ENCODE results near the gene TOR2A.

TOR2A gene

GRCh38 chr9:127741831-127742434 lies 6.8 kb upstream of the TOR2A start:
- no peak for DNase-seq

- DNase-seq, result no peak
These were observed 4.7 kb upstream of the TOR2A start for GRCh38 chr9:127739614-127740330.

GRCh38 chr9:127738666-127739065 lies 3.6 kb upstream of the TOR2A start:
- no peak for DNase-seq

GRCh38 chr9:127735530-127736185 lies 564 bp upstream of the TOR2A start:
- DNase-seq, result no peak

GRCh38 chr9:127734247-127734746 lies 797 bp downstream of the TOR2A start:
- DNase-seq, result peak in 1 of 2 experiments; percentile 79

- no peak for DNase-seq
These were observed 1.5 kb downstream of the TOR2A start for GRCh38 chr9:127733614-127734013.

GRCh38 chr9:127732444-127732843 lies 2.6 kb downstream of the TOR2A start:
- DNase-seq, result no peak

- no peak for DNase-seq
These were observed 3.2 kb downstream of the TOR2A start for GRCh38 chr9:127731938-127732337.

GRCh38 chr9:127730799-127731410 lies 4.2 kb downstream of the TOR2A start:
- no peak for DNase-seq

- no peak for DNase-seq
These were observed 4.8 kb downstream of the TOR2A start for GRCh38 chr9:127730262-127730661.

- no peak for DNase-seq
These were observed 5.4 kb downstream of the TOR2A start for GRCh38 chr9:127729522-127730256.

GRCh38 chr9:127728808-127729207 lies 6.3 kb downstream of the TOR2A start:
- no peak for DNase-seq

GRCh38 chr9:127726871-127727270 lies 8.2 kb downstream of the TOR2A start:
- DNase-seq, result peak in 1 of 2 experiments; percentile 65

- DNase-seq, result peak in 1 of 2 experiments; percentile 49
These were observed 11.1 kb downstream of the TOR2A start for GRCh38 chr9:127724012-127724411.

- no peak for DNase-seq
These were observed 11.7 kb downstream of the TOR2A start for GRCh38 chr9:127723444-127723843.

- DNase-seq, result no peak
These were observed 12.1 kb downstream of the TOR2A start for GRCh38 chr9:127723013-127723412.

GRCh38 chr9:127722055-127722745 lies 12.9 kb downstream of the TOR2A start:
- DNase-seq, result no peak

GRCh38 chr9:127721391-127721821 lies 13.7 kb downstream of the TOR2A start:
- DNase-seq, result no peak

GRCh38 chr9:127720865-127721227 lies 14.2 kb downstream of the TOR2A start:
- DNase-seq, result no peak

- DNase-seq, result no peak
These were observed 14.8 kb downstream of the TOR2A start for GRCh38 chr9:127720031-127720864.

- DNase-seq, result no peak
These were observed 17.3 kb downstream of the TOR2A start for GRCh38 chr9:127717766-127718165.
